ENCODE measurements around the gene CCDC157.

DNA sequence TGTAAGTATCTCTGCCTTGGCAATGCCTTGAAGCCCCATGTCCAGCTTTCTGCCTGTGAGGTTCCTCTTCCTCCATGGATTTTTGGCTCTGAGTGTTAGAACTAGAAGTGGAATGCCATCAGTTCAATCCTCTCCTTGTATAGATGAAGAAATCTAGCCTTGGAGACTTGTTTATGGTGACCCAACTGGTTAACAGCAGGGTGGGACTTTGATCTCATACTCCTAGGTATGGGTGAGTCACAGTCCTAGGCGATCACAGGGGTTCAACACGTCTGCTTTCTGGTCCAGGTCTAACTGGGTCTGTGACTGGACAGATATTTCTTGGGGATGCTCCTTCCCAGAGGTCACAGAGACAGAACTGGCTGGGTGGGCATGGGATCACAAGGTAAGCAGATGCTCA is 59.6 kb downstream of the CCDC157 start:
- TF ChIP-seq, protein P1, sequence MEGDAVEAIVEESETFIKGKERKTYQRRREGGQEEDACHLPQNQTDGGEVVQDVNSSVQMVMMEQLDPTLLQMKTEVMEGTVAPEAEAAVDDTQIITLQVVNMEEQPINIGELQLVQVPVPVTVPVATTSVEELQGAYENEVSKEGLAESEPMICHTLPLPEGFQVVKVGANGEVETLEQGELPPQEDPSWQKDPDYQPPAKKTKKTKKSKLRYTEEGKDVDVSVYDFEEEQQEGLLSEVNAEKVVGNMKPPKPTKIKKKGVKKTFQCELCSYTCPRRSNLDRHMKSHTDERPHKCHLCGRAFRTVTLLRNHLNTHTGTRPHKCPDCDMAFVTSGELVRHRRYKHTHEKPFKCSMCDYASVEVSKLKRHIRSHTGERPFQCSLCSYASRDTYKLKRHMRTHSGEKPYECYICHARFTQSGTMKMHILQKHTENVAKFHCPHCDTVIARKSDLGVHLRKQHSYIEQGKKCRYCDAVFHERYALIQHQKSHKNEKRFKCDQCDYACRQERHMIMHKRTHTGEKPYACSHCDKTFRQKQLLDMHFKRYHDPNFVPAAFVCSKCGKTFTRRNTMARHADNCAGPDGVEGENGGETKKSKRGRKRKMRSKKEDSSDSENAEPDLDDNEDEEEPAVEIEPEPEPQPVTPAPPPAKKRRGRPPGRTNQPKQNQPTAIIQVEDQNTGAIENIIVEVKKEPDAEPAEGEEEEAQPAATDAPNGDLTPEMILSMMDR (conservative IDR thresholded peaks at IDR 0.05; ENCODE audit: low read depth, low read length), result no peak
- TF ChIP-seq CEBPB (IDR thresholded peaks at IDR 0.05; ENCODE audit: low read depth, low read length), result peak; percentile 7; the same call in 1 of the 2 replicates
- no peak for TF ChIP-seq RFX5 (IDR thresholded peaks at IDR 0.05; ENCODE audit: low read depth, low read length)
- no peak for TF ChIP-seq POLR2A (IDR thresholded peaks at IDR 0.05; ENCODE audit: low read depth, low read length)
- TF ChIP-seq BHLHE40 (IDR thresholded peaks at IDR 0.05; ENCODE audit: low read depth, low read length), result no peak
- TF ChIP-seq CHD1 (IDR thresholded peaks at IDR 0.05; ENCODE audit: low read depth, low read length), result no peak
- TF ChIP-seq MAFK (IDR thresholded peaks at IDR 0.05; ENCODE audit: low read depth, low read length), result no peak
- no peak for TF ChIP-seq RAD21 (IDR thresholded peaks at IDR 0.05; ENCODE audit: low read length)

Data from IMR-90 (cell line).